ENCODE data around the gene SS18L1.
A peak's percentile ranks its signal among the peaks of the same experiment; 100 is the strongest.

Gene SS18L1

GRCh38 chr20:62133864-62134263, 9.7 kb upstream of the SS18L1 start:
- no peak for DNase-seq
- in situ Hi-C loops (cut with HindIII; ENCODE audit: low pct_ligation_motif_present, low pct_unique_long_range_greater_than_20kb, low sequenced_read_pairs): no loop called here

- no peak for DNase-seq
Observed at GRCh38 chr20:62134735-62135231, 8.8 kb upstream of the SS18L1 start.

GRCh38 chr20:62135573-62136266, 7.8 kb upstream of the SS18L1 start:
- in situ Hi-C loops (cut with HindIII; ENCODE audit: low pct_ligation_motif_present, low pct_unique_long_range_greater_than_20kb, low sequenced_read_pairs): no loop called here
- DNase-seq: no peak

More at GRCh38 chr20:62134735-62135231, 8.8 kb upstream of the SS18L1 start:
- in situ Hi-C loops (cut with HindIII; ENCODE audit: low pct_ligation_motif_present, low pct_unique_long_range_greater_than_20kb, low sequenced_read_pairs): no loop called here

- DNase-seq: peak; percentile 69
- in situ Hi-C loops (cut with HindIII; ENCODE audit: low pct_ligation_motif_present, low pct_unique_long_range_greater_than_20kb, low sequenced_read_pairs): no loop called here
Observed at GRCh38 chr20:62136283-62137091, 7.1 kb upstream of the SS18L1 start.

GRCh38 chr20:62137092-62137384, 6.5 kb upstream of the SS18L1 start:
- no peak for DNase-seq
- in situ Hi-C loops (cut with HindIII; ENCODE audit: low pct_ligation_motif_present, low pct_unique_long_range_greater_than_20kb, low sequenced_read_pairs): no loop called here

- DNase-seq: no peak
- in situ Hi-C loops (cut with HindIII; ENCODE audit: low pct_ligation_motif_present, low pct_unique_long_range_greater_than_20kb, low sequenced_read_pairs): no loop called here
Observed at GRCh38 chr20:62137478-62138203, 5.9 kb upstream of the SS18L1 start.

GRCh38 chr20:62138204-62138543, 5.4 kb upstream of the SS18L1 start:
- in situ Hi-C loops (cut with HindIII; ENCODE audit: low pct_ligation_motif_present, low pct_unique_long_range_greater_than_20kb, low sequenced_read_pairs): no loop called here
- DNase-seq: no peak

- in situ Hi-C loops (cut with HindIII; ENCODE audit: low pct_ligation_motif_present, low pct_unique_long_range_greater_than_20kb, low sequenced_read_pairs): no loop called here
- DNase-seq: no peak
Observed at GRCh38 chr20:62138912-62139311, 4.7 kb upstream of the SS18L1 start.

- DNase-seq: no peak
- in situ Hi-C loops (cut with HindIII; ENCODE audit: low pct_ligation_motif_present, low pct_unique_long_range_greater_than_20kb, low sequenced_read_pairs): no loop called here
Observed at GRCh38 chr20:62139636-62140035, 3.9 kb upstream of the SS18L1 start.

- in situ Hi-C loops (cut with HindIII; ENCODE audit: low pct_ligation_motif_present, low pct_unique_long_range_greater_than_20kb, low sequenced_read_pairs): no loop called here
- DNase-seq: no peak
Observed at GRCh38 chr20:62141043-62141396, 2.5 kb upstream of the SS18L1 start.

GRCh38 chr20:62141397-62142251, 1.9 kb upstream of the SS18L1 start:
- peak; percentile 19 for DNase-seq
- in situ Hi-C loops (cut with HindIII; ENCODE audit: low pct_ligation_motif_present, low pct_unique_long_range_greater_than_20kb, low sequenced_read_pairs): no loop called here

- in situ Hi-C loops (cut with HindIII; ENCODE audit: low pct_ligation_motif_present, low pct_unique_long_range_greater_than_20kb, low sequenced_read_pairs): no loop called here
- peak; percentile 22 for DNase-seq
Observed at GRCh38 chr20:62142252-62143080, 1.1 kb upstream of the SS18L1 start.

GRCh38 chr20:62143957-62144825, 622 bp downstream of the SS18L1 start:
- in situ Hi-C loops (cut with HindIII; ENCODE audit: low pct_ligation_motif_present, low pct_unique_long_range_greater_than_20kb, low sequenced_read_pairs): no loop called here
- peak; percentile 59 for DNase-seq

- no peak for DNase-seq
- in situ Hi-C loops (cut with HindIII; ENCODE audit: low pct_ligation_motif_present, low pct_unique_long_range_greater_than_20kb, low sequenced_read_pairs): no loop called here
Observed at GRCh38 chr20:62145688-62146018, 2.1 kb downstream of the SS18L1 start.

GRCh38 chr20:62146019-62146755, 2.6 kb downstream of the SS18L1 start:
- no peak for DNase-seq
- in situ Hi-C loops (cut with HindIII; ENCODE audit: low pct_ligation_motif_present, low pct_unique_long_range_greater_than_20kb, low sequenced_read_pairs): no loop called here

- in situ Hi-C loops (cut with HindIII; ENCODE audit: low pct_ligation_motif_present, low pct_unique_long_range_greater_than_20kb, low sequenced_read_pairs): no loop called here
- DNase-seq: no peak
Observed at GRCh38 chr20:62147125-62147524, 3.6 kb downstream of the SS18L1 start.

GRCh38 chr20:62147528-62147927, 4.0 kb downstream of the SS18L1 start:
- no peak for DNase-seq
- in situ Hi-C loops (cut with HindIII; ENCODE audit: low pct_ligation_motif_present, low pct_unique_long_range_greater_than_20kb, low sequenced_read_pairs): no loop called here

All from ACHN (cell line).